Measurements from ENCODE around the gene TOMM20. TPM values are rescaled to one million over a fixed set of nuclear protein-coding genes. Genes with fewer than 3 reads are reported as not detected.
A peak's percentile ranks its signal among the peaks of the same experiment; 100 is the strongest.
"Not testable (repeated sequence)": the region's sequence is repeated elsewhere in the genome, so short reads cannot be mapped to it uniquely, and the experiment has no call there.

The TOMM20 gene
- total RNA-seq, 4 donors from 2014 or later, result 117 to 204 (median 157) TPM

- no peak overlapping the region for H3K27ac ChIP-seq
- H3K27me3 ChIP-seq, result no peaks in the 10 kb centered on the region
- no peaks in the 10 kb centered on the region for H3K36me3 ChIP-seq
- peaks cover 7 to 14% of the 10 kb centered on the region in 2 donors for H3K4me1 ChIP-seq
- 83 to 84% methylated on average over 6 of the region's 6 CpGs for WGBS, 2 donors
- intact Hi-C loops (cut with DNase I), result no loop called here
- TF ChIP-seq, protein P1, sequence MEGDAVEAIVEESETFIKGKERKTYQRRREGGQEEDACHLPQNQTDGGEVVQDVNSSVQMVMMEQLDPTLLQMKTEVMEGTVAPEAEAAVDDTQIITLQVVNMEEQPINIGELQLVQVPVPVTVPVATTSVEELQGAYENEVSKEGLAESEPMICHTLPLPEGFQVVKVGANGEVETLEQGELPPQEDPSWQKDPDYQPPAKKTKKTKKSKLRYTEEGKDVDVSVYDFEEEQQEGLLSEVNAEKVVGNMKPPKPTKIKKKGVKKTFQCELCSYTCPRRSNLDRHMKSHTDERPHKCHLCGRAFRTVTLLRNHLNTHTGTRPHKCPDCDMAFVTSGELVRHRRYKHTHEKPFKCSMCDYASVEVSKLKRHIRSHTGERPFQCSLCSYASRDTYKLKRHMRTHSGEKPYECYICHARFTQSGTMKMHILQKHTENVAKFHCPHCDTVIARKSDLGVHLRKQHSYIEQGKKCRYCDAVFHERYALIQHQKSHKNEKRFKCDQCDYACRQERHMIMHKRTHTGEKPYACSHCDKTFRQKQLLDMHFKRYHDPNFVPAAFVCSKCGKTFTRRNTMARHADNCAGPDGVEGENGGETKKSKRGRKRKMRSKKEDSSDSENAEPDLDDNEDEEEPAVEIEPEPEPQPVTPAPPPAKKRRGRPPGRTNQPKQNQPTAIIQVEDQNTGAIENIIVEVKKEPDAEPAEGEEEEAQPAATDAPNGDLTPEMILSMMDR (IDR thresholded peaks at IDR 0.05), result no peak
- TF ChIP-seq POLR2A (IDR thresholded peaks at IDR 0.05), result no peak
- no peaks in the 10 kb centered on the region for H3K9me3 ChIP-seq
- H3K4me3 ChIP-seq (replicated peaks in 1 of 3), result no peak overlapping the region
- no peak for DNase-seq
Observed at GRCh38 chr1:235095938-235096562, 32.6 kb downstream of the TOMM20 start.

DNA sequence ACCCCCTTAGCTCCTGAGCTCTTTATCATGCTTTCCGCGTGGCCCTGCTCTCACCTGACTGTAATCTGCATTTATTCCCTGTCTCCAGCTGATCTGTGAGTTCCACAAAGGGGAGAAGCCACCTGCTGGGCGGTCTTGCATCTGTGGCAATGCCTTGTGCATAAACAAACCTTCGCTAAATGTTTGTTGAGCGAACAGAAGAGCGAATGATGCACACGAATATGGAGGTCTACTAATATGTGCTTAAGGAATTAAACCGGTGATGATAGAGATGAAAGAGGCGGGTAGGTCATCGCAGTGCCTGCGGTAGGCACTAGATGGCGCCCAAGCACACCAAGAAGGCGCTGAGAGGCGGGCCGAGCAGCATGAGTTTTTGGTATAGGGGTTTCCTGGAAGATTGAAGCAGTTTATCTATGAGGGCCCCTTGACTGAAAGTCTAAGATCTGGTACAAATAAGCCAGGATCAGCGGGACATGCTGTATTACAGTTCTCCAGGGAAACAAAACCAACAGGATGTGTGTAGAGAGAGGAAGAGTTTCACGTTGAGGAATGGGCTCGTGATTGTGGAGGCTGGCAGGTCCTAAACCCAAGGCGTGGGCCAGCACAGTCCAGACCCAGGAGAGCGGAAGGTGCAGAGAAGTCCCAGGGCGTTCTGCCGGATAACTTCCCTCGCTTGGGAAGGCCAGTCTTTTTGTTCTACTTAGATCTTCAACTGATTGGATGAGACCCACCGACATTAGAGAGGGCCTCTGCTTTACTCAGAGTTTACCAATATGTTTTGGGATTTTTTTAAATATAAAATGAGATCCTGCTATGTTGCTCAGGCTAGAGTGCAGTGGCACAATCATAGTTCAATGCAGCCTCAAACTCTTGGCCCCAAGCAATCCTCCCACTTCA is 34.7 kb downstream of the TOMM20 start:
- 27 to 29% methylated on average over 24 of the region's 24 CpGs for WGBS, 2 donors
- Histone ChIP-seq H3K4me3 (replicated peaks in 1 of 3) (no peak overlapping the region), H3K27me3 (no peaks in the 10 kb centered on the region), H3K9me3 (no peaks in the 10 kb centered on the region), H3K4me1 (peaks cover 10 to 18% of the 10 kb centered on the region in 2 donors), H3K27ac (no peak overlapping the region), H3K36me3 (no peaks in the 10 kb centered on the region)
- TF ChIP-seq, protein P1 (IDR thresholded peaks at IDR 0.05), result peak; percentile 60 to 89 (median 76)
- no peak for TF ChIP-seq POLR2A (IDR thresholded peaks at IDR 0.05)
- intact Hi-C loops (cut with DNase I), result loop anchor here (5.0 kb wide), 1 partner anchor 607 kb away; no protein-coding TSS in a partner anchor
- DNase-seq, result peak; percentile 73 to 80

DNA sequence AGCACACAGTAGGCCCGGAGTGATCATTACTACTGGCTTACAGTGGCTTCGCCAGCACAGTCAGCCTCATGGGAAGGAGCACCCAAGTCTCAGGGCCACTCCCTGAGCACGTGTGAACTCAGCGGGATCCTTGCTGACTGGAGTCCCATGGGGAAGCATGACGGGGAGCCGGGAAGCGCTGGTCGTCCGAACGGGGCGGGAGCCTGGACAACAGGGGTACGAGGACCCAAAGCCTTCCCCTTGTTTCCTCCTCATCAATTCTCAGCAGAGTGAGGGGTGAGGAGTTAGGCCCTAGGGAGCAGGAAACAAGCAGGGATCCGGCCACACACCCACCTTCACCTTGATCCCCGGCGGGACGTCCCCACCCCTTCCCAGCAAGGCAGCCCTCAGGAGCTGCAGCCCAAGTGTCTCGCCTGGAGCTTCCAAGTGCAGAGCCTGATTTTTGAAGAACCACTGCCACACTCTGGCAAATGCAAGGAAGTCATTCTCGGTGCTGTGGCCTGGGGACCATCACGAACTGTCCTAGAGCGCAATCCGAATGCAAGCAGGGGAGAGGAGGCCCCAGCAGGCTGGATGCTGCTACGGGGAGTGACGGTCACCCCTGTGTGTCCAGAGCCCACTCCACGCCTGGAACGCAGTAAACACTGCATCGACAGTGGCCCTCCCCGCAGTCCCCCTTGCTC is 35.5 kb downstream of the TOMM20 start:
- WGBS, 2 donors, result 41 to 47% methylated on average over 24 to 26 of the region's 27 CpGs
- Histone ChIP-seq H3K27me3 (no peaks in the 10 kb centered on the region), H3K9me3 (no peaks in the 10 kb centered on the region), H3K4me1 (peaks cover 10 to 18% of the 10 kb centered on the region in 2 donors), H3K27ac (no peak overlapping the region), H3K4me3 (replicated peaks in 1 of 3) (no peak overlapping the region), H3K36me3 (no peaks in the 10 kb centered on the region)
- TF ChIP-seq, protein P1 (IDR thresholded peaks at IDR 0.05), result peak in 2 of 6 experiments; percentile 38 to 41
- TF ChIP-seq POLR2A (IDR thresholded peaks at IDR 0.05), result no peak
- intact Hi-C loops (cut with DNase I), result loop anchor here (5.0 kb wide), 1 partner anchor 606 kb away; no protein-coding TSS in a partner anchor
- DNase-seq, result peak; percentile 61 to 65

DNA sequence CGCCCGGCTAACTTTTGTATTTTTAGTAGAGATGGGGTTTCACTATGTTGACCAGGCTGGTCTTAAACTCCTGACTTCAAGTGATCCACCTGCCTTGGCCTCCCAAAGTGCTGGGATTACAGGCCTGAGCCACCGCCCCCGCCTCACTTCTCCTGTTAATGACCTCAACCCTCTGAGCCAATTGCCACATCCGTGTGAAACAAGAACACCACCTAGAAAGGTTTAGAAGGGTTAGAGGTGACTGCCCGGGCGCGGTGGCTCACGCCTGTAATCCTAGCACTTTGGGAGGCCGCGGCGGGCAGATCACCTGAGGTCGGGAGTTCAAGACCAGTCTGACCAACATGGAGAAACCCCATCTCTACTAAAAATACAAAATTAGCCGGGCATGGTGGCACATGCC is 36.2 kb downstream of the TOMM20 start:
- not testable (repeated sequence) for H3K9me3 ChIP-seq; H3K27me3 ChIP-seq; H3K27ac ChIP-seq; H3K4me3 ChIP-seq (replicated peaks in 1 of 3); DNase-seq; H3K36me3 ChIP-seq
- 91 to 95% methylated on average over 14 of the region's 14 CpGs for WGBS, 2 donors
- intact Hi-C loops (cut with DNase I), result loop anchor here (5.0 kb wide), 1 partner anchor 605 kb away; no protein-coding TSS in a partner anchor
- H3K4me1 ChIP-seq, result peaks cover 10 to 18% of the 10 kb centered on the region in 2 donors

DNA sequence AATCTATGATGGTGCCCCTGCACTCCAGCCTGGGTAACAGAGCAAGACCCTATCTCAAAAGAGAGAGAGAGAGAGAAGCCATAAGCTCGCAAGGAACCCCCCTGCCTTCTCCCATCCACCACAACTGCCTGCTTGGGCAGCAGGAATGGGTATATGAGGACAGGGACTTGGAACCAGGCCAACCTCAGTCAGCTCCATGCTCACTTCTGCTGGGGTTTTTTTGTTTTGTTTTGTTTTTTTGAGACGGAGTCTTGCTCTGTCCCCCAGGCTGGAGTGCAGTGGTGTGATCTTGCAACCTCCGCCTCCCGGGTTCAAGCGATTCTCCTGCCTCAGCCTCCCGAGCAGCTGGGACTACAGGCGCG is 36.6 kb downstream of the TOMM20 start:
- H3K4me3 ChIP-seq (replicated peaks in 1 of 3); H3K27me3 ChIP-seq; H3K9me3 ChIP-seq; H3K27ac ChIP-seq; DNase-seq; H3K36me3 ChIP-seq: not testable (repeated sequence)
- WGBS, 2 donors, result 94 to 97% methylated on average over 8 of the region's 8 CpGs
- intact Hi-C loops (cut with DNase I), result loop anchor here (5.0 kb wide), 1 partner anchor 605 kb away; no protein-coding TSS in a partner anchor
- H3K4me1 ChIP-seq, result peaks cover 10 to 18% of the 10 kb centered on the region in 2 donors

DNA sequence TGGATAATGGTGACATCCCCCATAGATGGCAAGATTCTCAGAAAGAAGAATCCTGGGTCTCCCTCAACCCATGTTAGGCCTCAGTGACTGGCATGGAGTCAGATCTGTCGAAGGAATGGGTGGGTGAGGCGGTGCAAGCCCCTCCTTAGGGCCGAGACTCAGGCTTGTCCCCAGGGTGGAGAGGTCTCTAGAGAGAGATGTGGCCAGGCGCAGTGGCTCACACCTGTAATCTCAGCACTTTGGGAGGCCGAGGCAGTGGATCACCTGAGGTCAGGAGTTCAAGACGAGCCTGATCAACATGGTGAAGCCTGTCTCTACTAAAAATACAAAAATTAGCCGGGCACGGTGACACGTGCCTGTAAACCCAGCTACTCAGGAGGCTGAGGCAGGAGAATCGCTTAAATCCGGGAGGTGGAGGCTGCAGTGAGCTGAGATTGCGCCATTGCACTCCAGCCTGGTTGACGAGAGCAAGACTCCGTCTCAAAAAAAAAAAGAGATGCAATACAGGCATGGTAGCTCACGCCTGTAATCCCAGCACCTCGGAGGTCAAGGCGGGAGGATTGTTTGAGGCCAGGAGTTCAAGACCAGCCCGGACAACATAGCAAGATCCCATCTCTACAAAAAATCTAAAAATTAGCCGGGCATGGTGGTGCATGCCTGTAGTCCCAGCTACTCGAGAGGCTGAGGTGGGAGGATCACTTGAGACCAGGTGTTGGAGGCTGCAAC is 37.2 kb downstream of the TOMM20 start:
- DNase-seq, result not testable (repeated sequence)

More for the DNA sequence above, 37.2 kb downstream of the TOMM20 start:
- not testable (repeated sequence) for H3K9me3 ChIP-seq; H3K4me3 ChIP-seq (replicated peaks in 1 of 3); H3K27me3 ChIP-seq; H3K36me3 ChIP-seq; H3K27ac ChIP-seq
- 94 to 95% methylated on average over 20 of the region's 20 CpGs for WGBS, 2 donors
- intact Hi-C loops (cut with DNase I), result loop anchor here (5.0 kb wide), 1 partner anchor 604 kb away; no protein-coding TSS in a partner anchor
- H3K4me1 ChIP-seq, result peaks cover 10 to 18% of the 10 kb centered on the region in 2 donors

Data from thyroid gland (tissue), 4 donors.